Kidney (tissue), 14 donors: Measurements from ENCODE around the gene BLCAP. TPM values are rescaled to one million over a fixed set of nuclear protein-coding genes. Genes with fewer than 3 reads are reported as not detected.

Experiments used
- DNase-seq, 5 donors: peaks; one replicate each; pipeline ENCODE4 v3.0.0-alpha.2; 2013 to 2020
- FAIRE-seq: peaks from 2 replicates; lab custom pipeline; 2012; peaks lifted over from hg19 to GRCh38; lab: Jason Lieb, UNC
- H3K27ac ChIP-seq, 2 donors: one replicate each; pipeline ENCODE4 v1.7.0; 2013; ENCODE audit warnings: low read depth in 2 of 2, low read length in 2 of 2, inconsistent platforms in 1 of 2
- H3K27me3 ChIP-seq: one replicate; pipeline ENCODE4 v1.7.1; 2013; ENCODE audit warnings: low read length, inconsistent platforms; ENCODE audit not compliant: control insufficient read depth, insufficient read depth
- H3K36me3 ChIP-seq, 3 donors: one replicate each; pipeline versions ENCODE4 v1.7.0 to v1.7.1; 2013; ENCODE audit warnings: low read length in 3 of 3, control low read depth in 1 of 3, inconsistent platforms in 1 of 3; ENCODE audit not compliant: insufficient read depth in 3 of 3, control insufficient read depth in 2 of 3
- H3K4me1 ChIP-seq, 3 donors: one replicate each; pipeline versions ENCODE4 v1.7.0 to v1.7.1; 2013; ENCODE audit warnings: low read length in 3 of 3, inconsistent platforms in 1 of 3, low read depth in 1 of 3; ENCODE audit not compliant: control insufficient read depth in 2 of 3, insufficient read depth in 2 of 3
- H3K4me3 ChIP-seq, 3 donors: one replicate each; pipeline versions ENCODE4 v1.7.0 to v1.8.1; 2013; ENCODE audit warnings: low read length in 3 of 3, control low read depth in 1 of 3, inconsistent platforms in 1 of 3
- H3K9ac ChIP-seq, 3 donors: one replicate each; pipeline versions ENCODE4 v1.7.0 to v1.7.1; 2013; ENCODE audit warnings: low read length in 3 of 3, control low read depth in 1 of 3, inconsistent platforms in 1 of 3
- H3K9me3 ChIP-seq, 3 donors: one replicate each; pipeline versions ENCODE4 v1.7.0 to v1.7.1; 2013; ENCODE audit warnings: low read length in 3 of 3, control low read depth in 1 of 3, inconsistent platforms in 1 of 3; ENCODE audit not compliant: control insufficient read depth in 2 of 3, insufficient read depth in 1 of 3
- CTCF ChIP-seq: IDR thresholded peaks from 3 replicates; pipeline ENCODE4 v1.5.1; 2012; ENCODE audit warnings: mild to moderate bottlenecking, moderate library complexity, borderline replicate concordance; ENCODE audit not compliant: insufficient read depth; ENCODE audit errors: extremely low read depth
- intact Hi-C: fragments of 100-400 bp; cut with DNase I; formaldehyde crosslinking; loops from one replicate; pipeline ENCODE4 v1.11.1; 2022
- polyA plus RNA-seq: library from polyadenylated mRNA; stranded (reverse); fragments of 350-450 nt; fragmentation: Illumina TruSeq; extraction: RNeasy Lipid Tissue Mini Kit (QIAGEN cat#74804); gene quantifications from one replicate; pipeline ENCODE4 v1.2.3, GENCODE V29; 2014; ENCODE audit warnings: low read depth, low replicate concordance; ENCODE audit not compliant: insufficient read depth
- total RNA-seq: library from RNA; stranded (reverse); fragmentation: NEBNext Ultra II Directional; extraction: Animal tissue kit (Norgen Biotek cat#: 25700); gene quantifications from one replicate; pipeline ENCODE4 v1.2.1, GENCODE V29; 2021
- donor health status: control.
- donor health status: control.
- donor health status: control.
- donor health status: control.
- donor health status: control.
- donor health status: DM: yes; HTN: yes; CAD: no.
- donor health status: Normal renal cell carcinoma (clear cell type).

The BLCAP gene
- total and polyA plus RNA-seq, 2 donors from 2014 or later: 76.1 to 106 TPM

GRCh38 chr20:37504404-37505096 lies 23.1 kb downstream of the BLCAP start:
- intact Hi-C loops: no loop called here
- FAIRE-seq: no peak
- Histone ChIP-seq H3K4me3 (no peak overlapping the region), H3K4me1 (no peaks in the 10 kb centered on the region), H3K27ac (no peak overlapping the region), H3K9ac (no peak overlapping the region), H3K27me3 (no peaks in the 10 kb centered on the region), H3K9me3 (no peaks in the 10 kb centered on the region), H3K36me3 (peaks cover 0 to 3% (median 0%) of the 10 kb centered on the region in 3 donors)
- DNase-seq: peak in 3 of 5 donors; percentile 36 to 64 (median 58)
- no peak for TF ChIP-seq CTCF

DNA sequence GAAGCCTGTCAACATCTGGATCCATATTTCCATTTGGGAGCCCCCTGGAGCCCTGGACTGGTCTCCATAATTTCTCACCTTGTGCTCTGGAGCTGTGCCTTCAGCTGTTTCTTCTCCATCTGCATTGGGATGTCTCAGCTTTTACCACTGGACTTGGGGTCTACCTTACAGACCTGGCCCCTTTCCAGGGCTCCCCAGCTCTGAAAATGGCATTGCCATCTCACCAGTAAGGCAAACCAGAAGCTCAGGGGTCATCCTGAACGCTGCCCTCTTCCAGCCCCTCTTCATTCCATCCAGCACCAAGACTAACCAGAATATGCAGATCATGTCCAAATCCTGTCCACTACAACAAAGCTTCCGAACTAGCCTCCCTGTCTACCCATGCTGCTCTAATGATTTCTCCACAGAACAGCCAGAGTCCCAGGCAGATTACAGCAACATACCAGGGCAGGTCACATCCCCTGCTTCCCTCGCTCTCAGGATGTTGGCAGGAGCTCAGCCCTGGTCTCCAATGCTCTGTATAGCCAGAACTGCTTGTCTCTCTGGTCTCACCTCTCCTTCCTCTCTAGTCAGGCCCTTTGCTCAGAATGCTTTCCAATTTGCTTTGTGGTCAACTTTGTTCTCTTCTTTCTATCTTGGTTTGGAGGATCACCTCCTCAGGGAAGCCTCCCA lies 24.3 kb downstream of the BLCAP start:
- no peak for FAIRE-seq
- no peaks in the 10 kb centered on the region for H3K4me1 ChIP-seq
- H3K9ac ChIP-seq: no peak overlapping the region
- no peak overlapping the region for H3K27ac ChIP-seq
- no peak for TF ChIP-seq CTCF
- intact Hi-C loops: no loop called here
- H3K4me3 ChIP-seq: no peak overlapping the region
- no peaks in the 10 kb centered on the region for H3K9me3 ChIP-seq
- no peaks in the 10 kb centered on the region for H3K36me3 ChIP-seq
- peak in 1 of 5 donors; percentile 13 for DNase-seq
- H3K27me3 ChIP-seq: no peaks in the 10 kb centered on the region

DNA sequence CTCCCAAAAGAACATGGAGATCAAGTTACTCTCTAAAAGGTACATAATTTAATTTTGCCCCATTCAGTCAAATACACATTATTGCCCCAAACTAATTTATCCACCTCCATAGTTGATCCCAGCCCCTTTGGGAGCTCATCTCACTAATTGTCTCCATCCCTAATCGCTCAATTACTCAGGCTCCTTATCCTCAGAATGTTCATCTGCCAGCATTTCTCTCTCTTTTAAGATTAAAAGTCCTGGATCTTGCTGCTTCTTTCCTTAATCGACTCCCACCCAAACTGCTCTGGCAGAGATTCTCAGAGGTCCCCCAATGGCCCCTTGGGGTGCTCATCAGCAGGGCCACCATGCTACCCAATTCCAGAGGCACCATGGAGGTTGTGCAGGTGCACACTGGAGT lies 25.0 kb downstream of the BLCAP start:
- no peak for TF ChIP-seq CTCF
- H3K4me3 ChIP-seq: no peak overlapping the region
- H3K4me1 ChIP-seq: no peaks in the 10 kb centered on the region
- H3K9me3 ChIP-seq: no peaks in the 10 kb centered on the region
- H3K36me3 ChIP-seq: no peaks in the 10 kb centered on the region
- FAIRE-seq (no peak), DNase-seq (no peak)
- H3K9ac ChIP-seq: no peak overlapping the region
- no peaks in the 10 kb centered on the region for H3K27me3 ChIP-seq
- no peak overlapping the region for H3K27ac ChIP-seq
- intact Hi-C loops: no loop called here
